CD4-positive, alpha-beta T cell treated with Interferon gamma for 1 hour (primary cell): Measurements from ENCODE around the gene SAAL1.

ENCODE experiments used
- DNase-seq: peaks from one replicate; pipeline ENCODE4 v3.0.0-alpha.2; 2020

The SAAL1 gene

DNA sequence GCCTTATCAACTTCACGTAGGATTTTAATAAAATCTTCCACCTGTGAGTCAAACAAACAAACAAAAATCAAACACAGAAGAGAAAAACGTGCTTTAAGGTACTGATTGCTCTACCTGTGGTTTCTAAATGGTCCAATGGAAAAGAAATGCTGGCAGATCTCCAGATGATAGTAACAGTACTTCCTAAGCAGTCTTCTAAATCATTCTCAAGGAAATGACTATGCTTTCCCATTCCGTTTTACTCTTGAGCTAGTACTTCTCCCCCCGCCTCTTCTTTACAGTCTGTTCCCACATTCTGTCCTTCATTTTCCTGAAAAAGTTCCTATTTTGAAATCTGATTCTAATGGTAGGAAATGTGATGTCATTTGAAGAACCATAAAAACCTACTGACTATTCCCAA is 25.4 kb downstream of the SAAL1 start:
- no peak for DNase-seq

DNA sequence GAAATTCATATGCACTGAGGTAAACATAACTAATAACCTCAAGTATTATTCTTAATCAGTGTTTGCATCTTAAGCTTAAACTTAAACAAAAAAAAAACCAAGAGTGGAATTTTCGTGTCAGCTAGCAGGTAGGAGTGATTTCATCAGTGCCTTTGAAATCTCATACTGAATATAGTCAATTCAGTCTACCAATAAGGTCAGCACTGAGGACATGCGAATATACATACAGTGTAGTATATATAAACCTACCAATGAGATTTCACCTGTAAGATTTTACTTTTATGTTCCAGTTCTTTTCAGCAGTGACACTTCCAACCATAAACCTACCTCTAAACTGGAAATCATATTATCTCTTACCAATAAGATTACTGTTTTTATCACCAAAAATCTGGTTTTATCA is 27.0 kb downstream of the SAAL1 start:
- no peak for DNase-seq

DNA sequence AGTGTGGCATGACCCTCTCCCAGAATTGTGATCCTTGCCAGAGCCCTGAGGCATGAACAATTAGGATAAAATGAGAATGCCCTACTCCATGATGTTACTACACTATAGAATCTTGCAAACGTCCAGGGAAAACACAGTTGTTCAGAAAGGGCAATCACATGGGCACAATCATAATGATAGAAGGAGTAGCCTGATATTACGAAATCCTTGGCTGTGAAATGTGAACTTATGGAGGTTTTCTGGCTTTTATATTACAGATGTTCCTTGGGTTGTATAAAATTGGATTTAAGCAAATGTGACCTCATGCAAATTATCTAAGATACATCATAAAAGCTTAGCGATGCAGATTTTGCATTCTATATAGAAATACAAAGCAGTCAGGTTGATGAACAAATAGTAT is 30.4 kb downstream of the SAAL1 start:
- no peak for DNase-seq

DNA sequence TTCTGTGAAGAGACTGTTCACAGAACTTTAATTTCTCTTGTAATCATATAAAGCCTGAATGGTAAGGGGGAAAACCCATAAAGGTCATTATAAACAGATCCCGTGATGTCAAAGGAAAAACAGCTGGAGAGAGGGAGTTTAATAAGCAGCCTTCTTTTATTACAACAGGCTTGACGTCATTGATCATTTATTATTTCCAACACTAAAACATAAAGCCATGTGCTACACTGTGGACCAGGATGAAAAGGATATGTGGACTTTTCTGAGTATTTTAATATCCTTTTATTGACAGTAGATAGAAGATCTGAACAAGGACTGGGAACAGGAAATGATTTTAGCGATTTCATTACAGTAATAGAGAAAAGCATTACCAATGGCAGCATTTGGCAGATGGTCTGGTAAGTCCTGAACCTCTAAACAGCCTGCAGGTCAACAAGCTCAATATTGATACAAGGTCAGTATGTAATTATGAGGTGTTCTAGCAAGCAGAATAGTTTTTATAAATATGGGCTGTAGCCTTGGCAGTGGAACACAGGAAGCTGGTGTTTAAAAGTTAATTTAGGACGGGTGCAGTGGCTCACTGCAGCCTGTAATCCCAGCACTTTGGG is 34.7 kb downstream of the SAAL1 start:
- DNase-seq = no peak

DNA sequence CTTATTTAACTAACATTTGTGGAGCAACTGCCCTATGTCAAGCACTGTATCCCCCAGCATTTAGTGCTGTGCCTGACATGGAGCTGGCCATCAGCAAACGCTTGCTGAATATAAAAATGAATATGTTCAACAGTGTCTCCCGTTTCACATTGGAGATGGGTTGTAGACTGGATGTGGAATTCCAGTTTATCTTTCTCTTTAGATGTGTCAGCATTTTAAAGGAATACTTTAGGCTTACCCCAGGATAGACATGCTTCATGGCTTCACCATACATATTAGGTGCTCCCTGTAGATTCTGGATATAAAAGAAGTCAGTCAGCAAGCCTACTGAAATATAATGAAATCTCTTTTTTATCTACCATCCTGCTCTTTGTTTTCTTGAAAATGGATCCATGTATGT is 38.5 kb downstream of the SAAL1 start:
- no peak for DNase-seq

DNA sequence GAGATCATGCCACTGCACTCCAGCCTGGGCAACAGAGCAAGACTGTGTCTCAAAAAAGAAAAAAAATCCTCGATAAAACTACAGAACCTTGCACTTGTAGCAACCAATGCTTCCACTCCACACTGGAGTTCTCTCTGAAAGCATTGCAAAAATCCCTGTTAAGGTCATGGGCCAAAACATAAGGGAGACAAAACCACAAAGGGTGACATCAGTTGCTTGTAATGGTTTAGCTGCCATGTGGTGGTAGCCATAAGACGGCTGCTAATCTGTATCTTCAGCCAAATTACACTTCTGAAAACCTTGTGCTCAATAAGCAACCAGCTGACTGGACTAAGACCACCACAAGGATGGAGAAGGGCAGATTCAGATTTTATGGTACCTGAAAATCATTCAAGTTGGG is 39.3 kb downstream of the SAAL1 start:
- no peak for DNase-seq

DNA sequence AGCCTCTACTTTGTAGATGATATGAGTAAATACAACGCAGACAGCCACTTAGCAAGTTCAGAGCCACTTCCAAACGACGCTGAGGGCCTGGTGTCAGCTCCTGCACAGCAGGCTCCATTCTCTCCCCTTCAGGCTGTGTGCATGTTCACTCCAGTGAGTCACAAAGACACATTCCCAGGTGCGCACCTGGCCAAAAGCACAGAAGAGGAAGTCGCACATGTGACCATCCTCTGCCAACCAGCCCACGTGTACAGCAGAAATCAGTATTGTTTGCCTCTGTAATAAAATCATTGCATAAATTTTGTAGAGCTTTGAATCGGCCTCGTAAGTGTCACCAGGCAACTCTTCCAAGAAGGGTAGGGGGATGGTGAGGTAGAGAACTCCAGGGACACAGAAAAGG is 40.3 kb downstream of the SAAL1 start:
- DNase-seq = no peak

DNA sequence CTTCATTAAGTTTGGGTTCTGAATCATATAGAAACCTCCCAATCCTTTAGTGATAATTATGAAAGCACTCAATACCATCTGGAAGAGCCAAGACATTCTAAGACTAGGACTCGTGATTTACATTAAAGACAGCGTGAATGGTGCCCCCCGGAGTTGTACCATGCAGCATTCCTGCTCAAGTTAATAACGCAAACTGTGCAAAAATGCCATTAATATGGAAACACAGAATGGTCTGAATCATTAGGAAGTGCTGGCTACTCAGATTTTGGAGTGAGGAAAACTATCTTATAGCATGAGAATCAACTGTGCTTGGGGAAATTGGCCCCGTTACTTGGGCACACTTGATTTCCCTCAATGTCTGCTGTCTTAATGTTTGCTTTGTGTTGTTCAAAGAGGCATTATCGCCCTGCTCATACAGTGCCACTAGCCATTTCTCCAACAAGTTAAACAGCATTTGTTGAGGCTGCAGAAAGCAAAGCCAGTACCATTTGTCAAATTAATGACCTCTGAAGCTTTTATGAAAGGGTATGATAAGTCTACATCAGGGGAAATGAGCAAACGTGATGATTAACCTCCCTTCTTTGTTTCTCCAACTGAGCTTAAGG is 41.3 kb downstream of the SAAL1 start:
- DNase-seq = no peak

DNA sequence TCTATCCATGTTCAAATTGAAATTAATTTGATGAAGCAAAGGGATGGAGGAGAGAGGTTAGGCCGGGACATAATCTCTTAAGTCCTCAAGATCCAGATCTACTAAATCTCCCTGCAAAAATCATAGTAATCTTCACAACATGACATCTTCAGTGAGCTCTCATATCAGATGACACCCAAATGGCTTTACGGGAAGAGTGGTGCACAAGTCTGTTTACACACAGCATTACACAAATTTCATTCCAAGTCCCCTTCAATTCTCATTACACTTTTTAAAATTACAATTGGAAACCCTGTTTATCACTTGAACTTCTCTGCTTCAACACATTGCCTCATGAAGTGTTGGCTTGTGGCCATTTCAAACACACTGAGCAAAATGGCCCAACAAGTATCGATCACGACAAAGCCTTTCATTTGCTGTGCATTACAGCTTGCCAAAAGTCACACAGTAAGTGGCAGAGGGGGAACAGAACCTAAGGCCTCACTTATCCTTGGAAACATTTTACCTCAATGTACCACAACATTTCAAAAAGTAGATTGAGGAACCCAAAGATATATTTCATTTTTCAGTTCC is 41.9 kb downstream of the SAAL1 start:
- no peak for DNase-seq

DNA sequence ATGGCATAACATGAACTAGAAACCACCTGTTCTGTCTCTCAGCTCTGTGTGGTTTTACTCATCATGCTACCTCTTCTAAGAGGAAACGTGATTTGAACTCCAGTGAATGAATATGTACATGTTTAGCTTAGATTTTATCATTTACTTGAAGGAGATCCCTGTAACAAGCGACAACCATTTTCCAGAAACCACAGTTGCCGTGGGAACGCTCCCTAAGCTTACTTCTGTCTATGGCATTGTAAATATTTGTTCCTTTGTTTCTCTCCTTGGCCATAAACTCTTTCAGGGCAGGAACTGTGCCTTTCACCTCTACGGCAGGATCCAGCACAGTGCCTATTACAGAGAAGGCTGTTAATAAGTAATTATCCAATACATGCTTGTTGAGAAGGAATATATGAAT is 42.8 kb downstream of the SAAL1 start:
- no peak for DNase-seq

DNA sequence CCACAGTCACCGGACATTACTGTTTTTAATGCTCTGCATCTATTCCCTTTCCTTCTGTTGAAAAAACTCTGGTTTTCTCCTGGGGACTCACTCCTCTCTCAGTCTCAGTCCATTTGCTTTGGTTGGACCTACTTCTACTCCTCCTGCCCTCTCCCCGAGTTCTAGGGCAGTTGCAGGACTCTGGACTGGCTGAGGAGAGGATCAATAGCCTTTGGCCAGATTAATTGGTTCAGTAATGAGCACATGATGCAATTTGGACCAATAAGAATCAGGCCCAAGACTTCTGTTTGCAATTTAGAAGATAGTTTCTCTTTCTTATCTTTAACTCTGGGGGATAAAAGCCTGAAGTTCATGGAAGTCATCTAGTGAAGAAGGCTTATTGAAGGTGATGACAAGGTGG is 44.5 kb downstream of the SAAL1 start:
- DNase-seq = no peak

DNA sequence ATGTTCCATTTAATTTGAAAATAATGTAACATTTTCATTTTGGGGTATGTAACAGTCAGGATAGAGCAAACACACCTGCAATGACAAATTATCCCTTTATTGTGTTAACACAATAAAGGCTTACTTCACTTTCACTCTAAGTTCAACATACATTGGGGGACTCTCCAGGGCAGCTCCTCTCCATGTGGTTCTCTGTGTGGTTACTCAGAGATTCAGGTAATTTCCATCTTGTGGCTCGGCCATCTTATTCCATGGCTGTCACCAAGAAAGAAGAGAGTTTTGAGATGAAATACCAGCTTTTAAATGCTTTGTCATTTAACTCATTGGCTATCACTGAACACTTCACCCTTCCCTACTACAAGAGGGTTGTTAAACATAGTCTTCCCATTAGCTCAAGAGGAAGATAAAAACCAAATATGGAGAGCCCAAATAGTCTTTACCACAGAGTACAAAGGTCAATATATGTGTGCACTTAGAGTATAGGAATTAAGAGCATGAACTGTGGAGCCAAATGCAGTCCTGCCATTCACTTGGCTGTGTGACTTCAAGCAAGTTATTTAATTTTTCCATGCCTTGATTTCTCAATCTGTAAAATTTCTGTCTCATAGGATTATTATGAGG is 49.2 kb downstream of the SAAL1 start:
- DNase-seq = no peak

DNA sequence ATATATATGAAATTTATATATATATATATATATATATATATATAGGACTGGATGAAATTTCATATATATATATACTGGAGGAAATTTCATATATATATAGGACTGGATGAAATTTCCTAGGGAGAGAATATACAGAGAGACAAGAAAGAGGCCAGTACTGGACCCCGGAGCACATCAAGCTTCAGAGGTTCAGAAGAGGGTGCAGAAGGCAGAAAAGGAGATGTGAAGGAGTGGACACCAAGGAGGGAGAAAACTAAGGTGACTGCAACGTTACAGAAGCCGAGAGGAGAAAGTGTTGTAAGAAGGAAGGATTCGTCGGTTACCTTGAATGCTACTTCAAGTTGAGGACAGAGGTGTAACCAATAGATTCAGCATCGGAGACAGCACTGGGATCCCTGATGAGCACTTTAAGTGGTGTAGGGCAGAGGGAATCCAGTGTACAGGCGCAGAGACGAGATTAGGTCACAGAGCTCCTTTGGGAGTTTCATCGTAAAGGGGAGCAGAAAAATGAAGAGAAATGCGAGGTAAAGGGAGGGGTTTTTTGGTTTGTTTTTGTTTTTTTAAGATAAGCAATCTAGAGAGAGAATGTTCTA is 51.3 kb downstream of the SAAL1 start:
- no peak for DNase-seq

DNA sequence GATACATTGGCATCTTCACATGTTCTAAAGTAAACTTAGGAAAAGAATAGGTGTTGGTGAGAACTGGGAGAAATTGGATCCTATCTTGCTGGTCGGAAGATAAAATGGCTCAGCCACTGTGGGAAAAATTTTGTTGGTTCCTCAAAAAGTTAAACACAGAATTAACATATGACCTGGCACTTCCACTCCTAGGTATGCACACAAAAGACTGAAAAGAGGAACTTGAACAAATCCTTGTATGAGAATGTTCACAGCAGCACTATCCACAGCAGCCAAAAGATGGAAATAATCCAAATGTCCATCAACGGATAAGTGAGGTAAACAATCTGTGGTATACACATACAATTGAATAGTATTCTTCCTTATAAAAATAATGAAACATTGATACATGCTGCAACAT is 55.0 kb downstream of the SAAL1 start:
- no peak for DNase-seq

DNA sequence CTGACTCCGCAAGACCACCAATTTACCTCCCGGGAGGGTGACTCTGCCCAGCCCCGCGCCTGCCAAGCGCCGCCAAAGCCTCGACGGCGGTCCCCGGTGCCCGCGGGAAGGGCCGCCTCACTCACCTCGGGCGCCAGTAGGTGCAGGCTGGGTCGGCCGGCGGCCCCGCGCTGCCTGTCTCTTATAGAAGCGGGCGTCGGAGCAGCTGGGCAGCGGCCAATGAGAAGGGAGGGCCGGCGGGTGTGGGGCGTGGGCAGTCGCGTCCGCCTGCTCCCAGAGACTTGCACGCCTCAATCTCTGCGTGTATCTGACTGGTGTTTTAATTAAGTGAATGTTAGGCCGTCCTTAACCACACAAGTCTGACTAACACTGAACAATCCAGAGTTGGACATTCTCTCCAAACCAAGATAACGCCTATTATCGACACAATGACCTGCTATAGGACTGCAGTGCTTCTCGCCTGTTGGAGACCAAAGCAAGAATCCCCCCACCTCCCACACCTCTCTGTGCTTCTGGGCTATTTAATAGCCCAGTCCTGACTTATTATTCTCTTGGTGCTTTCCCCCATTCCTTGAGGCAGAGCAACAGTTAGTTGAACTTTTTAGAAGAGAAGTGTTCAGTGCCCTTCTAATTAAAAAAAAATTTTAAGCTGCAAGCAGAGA is 59.6 kb downstream of the SAAL1 start, which contains the start of gene TPH1:
Gene TPH1 (minus strand): TSS at position 154 of the 662 bp plus-strand sequence. CDS start 5,507 bp downstream, outside the sequence.
- DNase-seq = no peak

DNA sequence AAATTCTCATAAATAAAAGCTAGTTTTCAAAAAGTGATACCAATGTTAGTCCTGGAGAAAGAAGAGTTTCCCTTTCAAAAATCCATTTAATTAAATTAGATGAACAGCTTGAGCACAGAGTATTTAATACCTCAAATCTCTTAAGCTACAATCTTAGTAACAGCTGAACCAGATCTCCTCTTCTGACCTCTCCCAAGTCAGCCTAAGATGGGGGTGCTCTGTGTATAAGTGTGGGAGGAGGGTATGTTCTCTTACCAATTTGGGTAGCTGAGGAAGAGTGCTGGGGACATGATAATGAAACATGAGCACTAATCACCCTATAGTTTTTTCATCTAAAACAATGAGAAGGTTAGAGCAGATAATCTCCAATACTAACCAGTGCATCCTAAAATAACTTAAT is 69.4 kb downstream of the SAAL1 start:
- DNase-seq = no peak
